Stomach (tissue), 4 donors: ENCODE data around the gene CORO7.

ENCODE experiments used
- EP300 ChIP-seq: sonication (generic); formaldehyde crosslinking; IDR thresholded peaks from one replicate; pipeline ENCODE4 v1.6.1; 2017; ENCODE audit warnings: antibody characterized with exemption
- POLR2A ChIP-seq, 4 donors: fragments of 450-650 bp; IDR thresholded peaks; one replicate each; pipeline ENCODE4 v1.6.1; 2016; ENCODE audit warnings: antibody characterized with exemption in 4 of 4, control low read depth in 2 of 4, mild to moderate bottlenecking in 1 of 4, moderate library complexity in 1 of 4
- POLR2AphosphoS5 ChIP-seq, 3 donors: sonication (generic); formaldehyde crosslinking; IDR thresholded peaks; one replicate each; pipeline ENCODE4 v1.6.1; 2016; ENCODE audit warnings: antibody characterized with exemption in 3 of 3
- TF ChIP-seq, protein P1 (sequence below), 7 experiments: fragments of 450-650 bp in 4 of 7; fragments of 200-600 bp in 3 of 7; sonication (generic) in 3 of 7; IDR thresholded peaks; one replicate each; pipeline ENCODE4 v1.5.1; 2016 to 2019; ENCODE audit warnings: antibody characterized with exemption in 7 of 7, control low read depth in 2 of 7, mild to moderate bottlenecking in 1 of 7

DNA sequence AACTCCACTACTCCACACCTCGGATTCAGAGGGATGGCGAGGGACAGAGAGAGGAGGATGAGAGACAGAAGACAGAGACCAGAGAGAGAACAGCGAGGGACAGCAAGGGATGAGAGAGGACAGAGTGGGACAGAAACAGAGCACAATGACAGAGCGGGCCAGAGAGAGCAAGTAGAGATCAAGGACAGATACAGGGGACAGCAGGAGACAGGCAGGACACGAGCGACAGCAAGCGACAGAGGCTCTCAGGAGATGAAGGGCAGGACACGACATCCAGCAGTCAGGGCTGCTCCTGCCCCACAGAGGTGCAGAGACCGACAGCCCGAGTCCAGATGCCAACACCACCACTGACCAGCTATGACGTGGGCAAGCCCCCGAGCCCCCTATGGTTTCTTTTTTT is 14.9 kb downstream of the CORO7 start:
- TF ChIP-seq, protein P1, sequence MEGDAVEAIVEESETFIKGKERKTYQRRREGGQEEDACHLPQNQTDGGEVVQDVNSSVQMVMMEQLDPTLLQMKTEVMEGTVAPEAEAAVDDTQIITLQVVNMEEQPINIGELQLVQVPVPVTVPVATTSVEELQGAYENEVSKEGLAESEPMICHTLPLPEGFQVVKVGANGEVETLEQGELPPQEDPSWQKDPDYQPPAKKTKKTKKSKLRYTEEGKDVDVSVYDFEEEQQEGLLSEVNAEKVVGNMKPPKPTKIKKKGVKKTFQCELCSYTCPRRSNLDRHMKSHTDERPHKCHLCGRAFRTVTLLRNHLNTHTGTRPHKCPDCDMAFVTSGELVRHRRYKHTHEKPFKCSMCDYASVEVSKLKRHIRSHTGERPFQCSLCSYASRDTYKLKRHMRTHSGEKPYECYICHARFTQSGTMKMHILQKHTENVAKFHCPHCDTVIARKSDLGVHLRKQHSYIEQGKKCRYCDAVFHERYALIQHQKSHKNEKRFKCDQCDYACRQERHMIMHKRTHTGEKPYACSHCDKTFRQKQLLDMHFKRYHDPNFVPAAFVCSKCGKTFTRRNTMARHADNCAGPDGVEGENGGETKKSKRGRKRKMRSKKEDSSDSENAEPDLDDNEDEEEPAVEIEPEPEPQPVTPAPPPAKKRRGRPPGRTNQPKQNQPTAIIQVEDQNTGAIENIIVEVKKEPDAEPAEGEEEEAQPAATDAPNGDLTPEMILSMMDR (IDR thresholded peaks at IDR 0.05) = no peak
- TF ChIP-seq EP300 = no peak
- no peak for TF ChIP-seq POLR2A (IDR thresholded peaks at IDR 0.05)
- no peak for TF ChIP-seq POLR2AphosphoS5 (IDR thresholded peaks at IDR 0.05)
